GM11168 (cell line): ENCODE results near the gene A2ML1.
"Not testable (repeated sequence)": the region's sequence is repeated elsewhere in the genome, so short reads cannot be mapped to it uniquely, and the experiment has no call there.

Experiments
- in situ Hi-C: fragments of 300-500 bp; cut with MboI; formaldehyde crosslinking; loops from one replicate; pipeline ENCODE4 v1.12.0; 2022; ENCODE audit warnings: low sequenced_read_pairs; ENCODE audit not compliant: unreplicated experiment

Gene A2ML1

GRCh38 chr12:8822298-8822697 lies at the start of gene A2ML1:
Gene A2ML1, plus strand, starts transcription at chr12:8822621. Its CDS starts 31 bp downstream, at chr12:8822652.
- in situ Hi-C loops, result no loop called here

- in situ Hi-C loops, result no loop called here
These were observed 49.0 kb upstream of the A2ML1 start for GRCh38 chr12:8773461-8773860.

GRCh38 chr12:8779281-8779680 lies 43.1 kb upstream of the A2ML1 start:
- in situ Hi-C loops, result no loop called here

- in situ Hi-C loops, result no loop called here
These were observed 42.6 kb upstream of the A2ML1 start for GRCh38 chr12:8779862-8780261.

GRCh38 chr12:8780389-8780788 lies 42.0 kb upstream of the A2ML1 start:
- in situ Hi-C loops, result no loop called here

GRCh38 chr12:8781381-8782127 lies 40.9 kb upstream of the A2ML1 start:
- in situ Hi-C loops, result no loop called here

GRCh38 chr12:8784290-8784888 lies 38.0 kb upstream of the A2ML1 start:
- in situ Hi-C loops, result no loop called here

- in situ Hi-C loops, result no loop called here
These were observed 36.9 kb upstream of the A2ML1 start for GRCh38 chr12:8785499-8785898.

- in situ Hi-C loops, result not testable (repeated sequence)
These were observed 35.2 kb upstream of the A2ML1 start for GRCh38 chr12:8787206-8787605.

- in situ Hi-C loops, result not testable (repeated sequence)
These were observed 33.7 kb upstream of the A2ML1 start for GRCh38 chr12:8788706-8789105.

GRCh38 chr12:8789341-8790013 lies 32.9 kb upstream of the A2ML1 start:
- in situ Hi-C loops, result not testable (repeated sequence)

GRCh38 chr12:8793226-8793625 lies 29.2 kb upstream of the A2ML1 start:
- in situ Hi-C loops, result not testable (repeated sequence)

- in situ Hi-C loops, result not testable (repeated sequence)
These were observed 27.8 kb upstream of the A2ML1 start for GRCh38 chr12:8794611-8795010.

GRCh38 chr12:8796831-8797626 lies 25.4 kb upstream of the A2ML1 start:
- in situ Hi-C loops, result no loop called here

- in situ Hi-C loops, result not testable (repeated sequence)
These were observed 21.2 kb upstream of the A2ML1 start for GRCh38 chr12:8801213-8801612.

- in situ Hi-C loops, result not testable (repeated sequence)
These were observed 17.6 kb upstream of the A2ML1 start for GRCh38 chr12:8804833-8805232.

GRCh38 chr12:8805487-8805886 lies 16.9 kb upstream of the A2ML1 start:
- in situ Hi-C loops, result not testable (repeated sequence)

- in situ Hi-C loops, result not testable (repeated sequence)
These were observed 15.3 kb upstream of the A2ML1 start for GRCh38 chr12:8807084-8807483.

GRCh38 chr12:8810112-8810511 lies 12.3 kb upstream of the A2ML1 start:
- in situ Hi-C loops, result not testable (repeated sequence)

- in situ Hi-C loops, result no loop called here
These were observed 8.7 kb upstream of the A2ML1 start for GRCh38 chr12:8813572-8814357.
